Mesendoderm (in vitro differentiated cells): ENCODE data around the gene TXN2.
A peak's percentile ranks its signal among the peaks of the same experiment; 100 is the strongest.

Source experiments
- DNase-seq: peaks from one replicate; pipeline ENCODE4 v3.0.0; 2013
- H2AK5ac ChIP-seq: 2 replicates; pipeline ENCODE4 v1.6.1; 2013; ENCODE audit warnings: low read length, inconsistent platforms
- H2BK120ac ChIP-seq: 2 replicates; pipeline ENCODE4 v1.6.1; 2013; ENCODE audit warnings: low read depth, mild to moderate bottlenecking, low read length, moderate library complexity, mixed read lengths
- H2BK15ac ChIP-seq: replicated peaks from 2 replicates; pipeline ENCODE4 v1.6.1; 2013; ENCODE audit warnings: low read depth, mild to moderate bottlenecking, moderate library complexity
- H2BK5ac ChIP-seq: 2 replicates; pipeline ENCODE4 v1.6.1; 2013; ENCODE audit warnings: low read length, inconsistent platforms
- H3K18ac ChIP-seq: 2 replicates; pipeline ENCODE4 v1.6.1; 2013; ENCODE audit warnings: mild to moderate bottlenecking, low read length, mixed read lengths
- H3K23ac ChIP-seq: one replicate; pipeline ENCODE4 v1.6.1; 2013; ENCODE audit warnings: low read length
- H3K27ac ChIP-seq: 2 replicates; pipeline ENCODE4 v1.5.1; 2013; ENCODE audit warnings: low read depth, mild to moderate bottlenecking, inconsistent platforms, low read length, moderate library complexity
- H3K27me3 ChIP-seq: 2 replicates; pipeline ENCODE4 v1.6.1; 2013; ENCODE audit warnings: low read length, control low read depth, mild to moderate bottlenecking, inconsistent platforms; ENCODE audit not compliant: insufficient read depth, poor library complexity
- H3K36me3 ChIP-seq: 2 replicates; pipeline ENCODE4 v1.6.1; 2013; ENCODE audit warnings: low read length, inconsistent platforms; ENCODE audit not compliant: control insufficient read depth, insufficient read depth
- H3K4ac ChIP-seq: one replicate; pipeline ENCODE4 v1.6.1; 2013; ENCODE audit warnings: low read depth, mild to moderate bottlenecking, low read length, moderate library complexity
- H3K4me1 ChIP-seq: 2 replicates; pipeline ENCODE4 v1.6.1; 2013; ENCODE audit warnings: low read depth, low read length, inconsistent platforms; ENCODE audit not compliant: control insufficient read depth
- H3K4me2 ChIP-seq: 2 replicates; pipeline ENCODE4 v1.6.1; 2013; ENCODE audit warnings: low read length
- H3K4me3 ChIP-seq: 2 replicates; pipeline ENCODE4 v1.5.1; 2013; ENCODE audit warnings: mild to moderate bottlenecking, low read length
- H3K56ac ChIP-seq: one replicate; pipeline ENCODE4 v1.6.1; 2013; ENCODE audit warnings: low read length
- H3K79me1 ChIP-seq: 2 replicates; pipeline ENCODE4 v1.6.1; 2013; ENCODE audit warnings: low read length, inconsistent platforms
- H3K79me2 ChIP-seq: 2 replicates; pipeline ENCODE4 v1.6.1; 2013; ENCODE audit warnings: mild to moderate bottlenecking, low read length; ENCODE audit not compliant: control insufficient read depth, insufficient read depth
- H3K9ac ChIP-seq: 2 replicates; pipeline ENCODE4 v1.6.1; 2013; ENCODE audit warnings: low read length, inconsistent platforms
- H4K5ac ChIP-seq: one replicate; pipeline ENCODE4 v1.6.1; 2013; ENCODE audit warnings: low read length
- H4K8ac ChIP-seq: one replicate; pipeline ENCODE4 v1.6.1; 2013; ENCODE audit warnings: low read depth, mild to moderate bottlenecking, control low read depth, low read length, moderate library complexity
- WGBS: extraction: QIAGEN DNeasy Blood & Tissue Kit; methylation state at CpG from one replicate; pipeline ENCODE4 v1.1.7; 2013; ENCODE audit warnings: low lambda C conversion rate, missing lambda C conversion rate; ENCODE audit not compliant: insufficient coverage; ENCODE audit errors: extremely low coverage; 5-methylcytosine and 5-hydroxymethylcytosine counted together

TXN2 gene

GRCh38 chr22:36472689-36473088, 8.8 kb downstream of the TXN2 start:
- Histone ChIP-seq H3K27ac (no peak overlapping the region), H2BK5ac (no peak overlapping the region), H3K4me2 (no peak overlapping the region), H3K4me1 (no peaks in the 10 kb centered on the region), H3K18ac (no peak overlapping the region), H3K9ac (no peak overlapping the region), H3K56ac (no peak overlapping the region), H3K4ac (no peak overlapping the region), H4K5ac (no peak overlapping the region), H2BK120ac (no peak overlapping the region), H3K79me2 (no peaks in the 10 kb centered on the region), H4K8ac (no peak overlapping the region), H3K4me3 (no peak overlapping the region), H2BK15ac (no peak overlapping the region), H3K79me1 (no peaks in the 10 kb centered on the region), H3K23ac (no peak overlapping the region), H3K27me3 (no peaks in the 10 kb centered on the region), H3K36me3 (peaks cover 4% of the 10 kb centered on the region), H2AK5ac (no peak overlapping the region)
- DNase-seq, result no peak
- WGBS, result no CpG with 5 or more reads among the region's 13 CpGs

- Histone ChIP-seq H3K4me2 (no peak overlapping the region), H3K36me3 (peaks cover 4% of the 10 kb centered on the region), H2BK120ac (no peak overlapping the region), H3K4me3 (no peak overlapping the region), H3K79me2 (no peaks in the 10 kb centered on the region), H3K27ac (no peak overlapping the region), H4K8ac (no peak overlapping the region), H4K5ac (no peak overlapping the region), H3K4ac (no peak overlapping the region), H2BK15ac (no peak overlapping the region), H3K18ac (no peak overlapping the region), H2AK5ac (no peak overlapping the region), H3K23ac (no peak overlapping the region), H3K4me1 (no peaks in the 10 kb centered on the region), H3K56ac (no peak overlapping the region), H3K9ac (no peak overlapping the region), H3K79me1 (no peaks in the 10 kb centered on the region), H2BK5ac (no peak overlapping the region), H3K27me3 (no peaks in the 10 kb centered on the region)
- WGBS, result no CpG with 5 or more reads among the region's 14 CpGs
- no peak for DNase-seq
Measured at GRCh38 chr22:36471341-36471821, 10.1 kb downstream of the TXN2 start.

GRCh38 chr22:36470994-36471331, 10.5 kb downstream of the TXN2 start:
- Histone ChIP-seq H3K4me3 (no peak overlapping the region), H3K18ac (no peak overlapping the region), H3K4me1 (no peaks in the 10 kb centered on the region), H3K4ac (no peak overlapping the region), H3K27me3 (no peaks in the 10 kb centered on the region), H2BK120ac (no peak overlapping the region), H3K23ac (no peak overlapping the region), H2AK5ac (no peak overlapping the region), H3K4me2 (no peak overlapping the region), H3K56ac (no peak overlapping the region), H2BK15ac (no peak overlapping the region), H3K27ac (no peak overlapping the region), H3K79me2 (no peaks in the 10 kb centered on the region), H4K5ac (no peak overlapping the region), H3K79me1 (no peaks in the 10 kb centered on the region), H3K9ac (no peak overlapping the region), H4K8ac (no peak overlapping the region), H3K36me3 (peaks cover 3% of the 10 kb centered on the region), H2BK5ac (no peak overlapping the region)
- no peak for DNase-seq
- WGBS, result no CpG with 5 or more reads among the region's 10 CpGs

GRCh38 chr22:36470162-36470993, 11.1 kb downstream of the TXN2 start:
- DNase-seq, result peak; percentile 91
- WGBS, result no CpG with 5 or more reads among the region's 14 CpGs
- Histone ChIP-seq H3K79me1 (no peaks in the 10 kb centered on the region), H2BK5ac (no peak overlapping the region), H3K4me1 (no peaks in the 10 kb centered on the region), H2BK120ac (no peak overlapping the region), H3K36me3 (no peaks in the 10 kb centered on the region), H4K8ac (no peak overlapping the region), H2AK5ac (peak overlapping the region; percentile 86), H3K79me2 (no peaks in the 10 kb centered on the region), H3K27me3 (no peaks in the 10 kb centered on the region), H3K9ac (peak overlapping the region; percentile 57), H3K4me3 (no peak overlapping the region), H3K56ac (peak overlapping the region; percentile 89), H4K5ac (no peak overlapping the region), H2BK15ac (no peak overlapping the region), H3K23ac (no peak overlapping the region), H3K18ac (no peak overlapping the region), H3K27ac (no peak overlapping the region), H3K4ac (no peak overlapping the region), H3K4me2 (no peak overlapping the region)

GRCh38 chr22:36469094-36469710, 12.2 kb downstream of the TXN2 start:
- H3K79me1 ChIP-seq, result no peaks in the 10 kb centered on the region
- no peak overlapping the region for H2BK5ac ChIP-seq
- no peak for DNase-seq
- no peak overlapping the region for H4K5ac ChIP-seq
- no peak overlapping the region for H2AK5ac ChIP-seq
- peak overlapping the region; percentile 34 for H3K56ac ChIP-seq
- no peak overlapping the region for H3K4ac ChIP-seq
- no peak overlapping the region for H3K18ac ChIP-seq
- H3K9ac ChIP-seq, result no peak overlapping the region
- H2BK15ac ChIP-seq, result no peak overlapping the region
- no peaks in the 10 kb centered on the region for H3K79me2 ChIP-seq
- H2BK120ac ChIP-seq, result no peak overlapping the region
- no peaks in the 10 kb centered on the region for H3K36me3 ChIP-seq
- H3K27ac ChIP-seq, result no peak overlapping the region
- no peak overlapping the region for H4K8ac ChIP-seq
- H3K4me1 ChIP-seq, result no peaks in the 10 kb centered on the region
- H3K23ac ChIP-seq, result no peak overlapping the region
- no CpG with 5 or more reads among the region's 14 CpGs for WGBS
- H3K27me3 ChIP-seq, result no peaks in the 10 kb centered on the region
- H3K4me3 ChIP-seq, result no peak overlapping the region
- H3K4me2 ChIP-seq, result no peak overlapping the region
